Subcutaneous adipose tissue (tissue), 4 donors: ENCODE measurements around the gene LLGL2. TPM values are rescaled to one million over a fixed set of nuclear protein-coding genes. Genes with fewer than 3 reads are reported as not detected.

Experiments used
- CTCF ChIP-seq: fragments of 450-650 bp; IDR thresholded peaks from one replicate; pipeline ENCODE4 v1.5.1; 2016; ENCODE audit warnings: low read depth, mild to moderate bottlenecking, control low read depth, antibody characterized with exemption, moderate library complexity
- total RNA-seq, 4 donors: library from RNA; depleted of rRNA; stranded (reverse); fragments of >200 nt; gene quantifications; one replicate each; pipeline ENCODE4 v1.1.0, GENCODE V29; 2016

Gene LLGL2
- total RNA-seq, 4 donors from 2014 or later, result 2.0 to 7.3 (median 3.5) TPM

GRCh38 chr17:75622771-75623273 is 97.3 kb downstream of the LLGL2 start:
- no peak for TF ChIP-seq CTCF

DNA sequence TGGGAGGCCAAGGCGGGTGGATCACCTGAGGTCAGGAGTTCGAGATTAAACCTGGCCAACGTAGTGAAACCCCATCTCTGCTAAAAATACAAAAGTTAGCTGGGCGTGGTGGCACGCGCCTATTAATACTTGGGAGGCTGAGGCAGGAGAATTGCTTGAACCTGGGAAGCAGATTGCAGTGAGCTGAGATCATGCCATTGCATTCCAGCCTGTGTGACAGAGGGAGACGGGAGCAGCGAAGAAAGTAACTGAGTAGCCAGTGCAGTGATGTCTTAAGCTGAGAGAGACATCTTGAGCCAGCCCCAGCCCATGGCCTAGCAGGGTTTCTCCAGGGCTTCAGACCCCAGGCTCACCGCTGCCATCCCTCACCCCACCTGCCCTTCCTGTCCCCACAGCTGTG is 97.9 kb downstream of the LLGL2 start:
- TF ChIP-seq CTCF, result no peak

DNA sequence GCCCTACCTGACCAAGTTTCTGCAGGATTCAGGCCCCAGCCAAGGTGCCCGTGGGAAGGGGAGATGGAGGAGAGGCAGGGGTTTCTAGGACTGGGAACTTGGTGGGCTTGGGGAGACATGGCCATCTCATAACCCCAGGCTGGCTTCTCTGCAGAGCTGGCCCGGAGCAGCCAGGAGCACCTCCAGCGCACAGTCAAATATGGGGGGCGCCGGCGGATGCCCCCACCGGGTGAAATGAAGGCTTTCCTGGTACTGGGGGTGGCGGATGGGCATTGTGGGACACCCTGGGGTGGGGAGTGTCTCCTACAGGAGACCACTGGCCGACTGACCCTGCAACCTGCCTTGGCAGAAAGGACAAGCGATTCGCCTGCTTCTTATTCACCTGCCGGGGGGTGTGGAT is 98.5 kb downstream of the LLGL2 start:
- TF ChIP-seq CTCF, result no peak

Other genes with a start within 250 kb of the LLGL2 start
- gene SLC25A19, start 236.3 kb upstream of the LLGL2 start, total RNA-seq, result 10 to 100 TPM in 3 of 4 donors, 1 to 10 TPM in 1; 8.4 to 18.5 (median 14.3) TPM
- 100 to 1,000 TPM in 2 of 4 donors, 10 to 100 TPM in 2; 69.3 to 133 (median 114) TPM for gene GRB2, start 120.0 kb upstream of the LLGL2 start, total RNA-seq
- gene TMEM94, start 69.1 kb upstream of the LLGL2 start, total RNA-seq, result 10 to 100 TPM; 35.0 to 80.2 (median 45.9) TPM
- 10 to 100 TPM in 2 of 4 donors, 1 to 10 TPM in 2; 5.6 to 26.6 (median 10.2) TPM for gene CASKIN2, start 10.2 kb upstream of the LLGL2 start, total RNA-seq
- gene TSEN54, start 9.2 kb upstream of the LLGL2 start, total RNA-seq, result 10 to 100 TPM in 3 of 4 donors, 1 to 10 TPM in 1; 9.5 to 23.8 (median 17.3) TPM
- gene MYO15B, start 62.1 kb downstream of the LLGL2 start, total RNA-seq, result 100 to 1,000 TPM in 1 of 4 donors, 10 to 100 TPM in 3; 51.5 to 191 (median 73.5) TPM
- 1 to 10 TPM in 1 of 4 donors, under 1 TPM in 1, not detected in 2; 0.66 to 1.9 TPM for gene SMIM5, start 107.7 kb downstream of the LLGL2 start, total RNA-seq
- 10 to 100 TPM in 2 of 4 donors, 1 to 10 TPM in 2; 7.7 to 23.4 (median 15.5) TPM for gene RECQL5, start 141.5 kb downstream of the LLGL2 start, total RNA-seq
- 10 to 100 TPM; 58.0 to 78.9 (median 61.7) TPM for gene SAP30BP, start 141.6 kb downstream of the LLGL2 start, total RNA-seq
- gene ITGB4, start 195.8 kb downstream of the LLGL2 start, total RNA-seq, result 10 to 100 TPM in 2 of 4 donors, 1 to 10 TPM in 2; 5.1 to 25.2 (median 9.9) TPM
- gene GALK1, start 239.5 kb downstream of the LLGL2 start, total RNA-seq, result 10 to 100 TPM; 13.2 to 31.3 (median 24.5) TPM